B cell (primary cell): ENCODE measurements around the gene C4orf17. TPM values are rescaled to one million over a fixed set of nuclear protein-coding genes. Genes with fewer than 3 reads are reported as not detected.

ENCODE experiments used
- ATAC-seq: fragments of 200-7000 bp; cut with Tn5 transposase; one replicate; pipeline ENCODE4 v1.10.0; 2021; ENCODE audit warnings: low read depth, mild to moderate bottlenecking, moderate number of reproducible peaks, moderate library complexity
- CTCF ChIA-PET: fragments of 350-600 bp; sonication (Branson Sonifier 250); formaldehyde crosslinking; loops from one replicate; lab custom pipeline; 2021; ENCODE audit warnings: antibody characterized with exemption, inconsistent platforms; lab: Charles Lee
- POLR2A ChIA-PET: fragments of 350-600 bp; sonication (Branson Sonifier 250); formaldehyde crosslinking; loops from one replicate; lab custom pipeline; 2021; ENCODE audit warnings: antibody characterized with exemption; lab: Charles Lee
- DNase-seq: peaks from one replicate; pipeline ENCODE4 v3.0.0; 2013
- H2AFZ ChIP-seq: 2 replicates; pipeline ENCODE4 v1.6.1; 2012; ENCODE audit warnings: mild to moderate bottlenecking, low read depth, low read length; ENCODE audit not compliant: insufficient read depth, poor library complexity, severe bottlenecking
- H3K27ac ChIP-seq, 2 donors: 1 replicate in 1 of 2; 2 replicates in 1 of 2; pipeline ENCODE4 v1.5.1; 2012 to 2013; ENCODE audit warnings: low read length in 2 of 2, mild to moderate bottlenecking in 2 of 2, moderate library complexity in 1 of 2
- H3K27me3 ChIP-seq, 4 experiments: fragments of 200-600 bp in 1 of 4; sonication (generic) in 1 of 4; replicated peaks in 1 of 4; 1 replicate in 2 of 4; 2 replicates in 2 of 4; pipeline versions ENCODE4 v1.6.1 to v1.7.0; 2013 to 2016; ENCODE audit warnings: low read length in 3 of 4, mild to moderate bottlenecking in 2 of 4, mixed read lengths in 1 of 4, moderate library complexity in 1 of 4; ENCODE audit not compliant: insufficient read depth in 4 of 4, control insufficient read depth in 3 of 4; ENCODE audit errors: control extremely low read depth in 1 of 4
- H3K36me3 ChIP-seq, 2 experiments: replicated peaks in 1 of 2; 1 replicate in 1 of 2; 2 replicates in 1 of 2; pipeline versions ENCODE4 v1.6.1 to v1.7.1; 2013; ENCODE audit warnings: low read length in 1 of 2; ENCODE audit not compliant: insufficient read depth in 2 of 2, control insufficient read depth in 1 of 2; ENCODE audit errors: control extremely low read depth in 1 of 2, extremely low read depth in 1 of 2
- H3K4me1 ChIP-seq, 2 donors: fragments of 200-600 bp in 1 of 2; sonication (generic) in 1 of 2; 1 replicate in 1 of 2; 2 replicates in 1 of 2; pipeline versions ENCODE4 v1.5.1 to v1.6.1; 2013 to 2017; ENCODE audit warnings: low read length in 2 of 2; ENCODE audit not compliant: control insufficient read depth in 2 of 2, insufficient read depth in 2 of 2
- H3K4me2 ChIP-seq: replicated peaks from 2 replicates; pipeline ENCODE3; 2012; ENCODE audit warnings: mild to moderate bottlenecking, low read depth, low read length; ENCODE audit not compliant: poor library complexity, severe bottlenecking
- H3K4me3 ChIP-seq, 5 experiments: fragments of 200-600 bp in 1 of 5; sonication (generic) in 1 of 5; 1 replicate in 3 of 5; 2 replicates in 2 of 5; pipeline versions ENCODE4 v1.5.1 to v1.7.0; 2011 to 2016; ENCODE audit warnings: low read length in 4 of 5, mild to moderate bottlenecking in 4 of 5, low read depth in 2 of 5, control low read depth in 1 of 5, moderate library complexity in 1 of 5; ENCODE audit not compliant: insufficient read depth in 1 of 5; ENCODE audit errors: control extremely low read depth in 1 of 5, extremely low read depth in 1 of 5
- H3K79me2 ChIP-seq: fragments of 200-600 bp; sonication (generic); one replicate; pipeline ENCODE4 v1.6.0; 2016; ENCODE audit warnings: low read length; ENCODE audit not compliant: control insufficient read depth, insufficient read depth
- H3K9ac ChIP-seq: fragments of 200-600 bp; sonication (generic); 2 replicates; pipeline ENCODE4 v1.6.1; 2017; ENCODE audit warnings: mild to moderate bottlenecking, low read length, moderate library complexity
- H3K9me3 ChIP-seq, 3 donors: one replicate each; pipeline versions ENCODE4 v1.6.1 to v1.7.1; 2013; ENCODE audit warnings: low read length in 2 of 3; ENCODE audit not compliant: control insufficient read depth in 2 of 3, insufficient read depth in 1 of 3; ENCODE audit errors: control extremely low read depth in 1 of 3
- H4K20me1 ChIP-seq: 2 replicates; pipeline ENCODE4 v1.6.0; 2012; ENCODE audit warnings: mild to moderate bottlenecking, low read length; ENCODE audit not compliant: insufficient read depth, control insufficient read depth, poor library complexity, severe bottlenecking
- H3K27ac Mint-ChIP-seq: one replicate; pipeline ENCODE4 v1.8.0; 2021; ENCODE audit warnings: mixed read lengths
- H3K27me3 Mint-ChIP-seq: one replicate; pipeline ENCODE4 v1.8.0; 2021; ENCODE audit warnings: mixed read lengths
- H3K4me1 Mint-ChIP-seq: one replicate; pipeline ENCODE4 v1.8.0; 2021; ENCODE audit warnings: mixed read lengths
- H3K4me3 Mint-ChIP-seq: one replicate; pipeline ENCODE4 v1.8.0; 2021; ENCODE audit warnings: mixed read lengths
- H3K9me3 Mint-ChIP-seq: one replicate; pipeline ENCODE4 v1.8.0; 2022; ENCODE audit warnings: mixed read lengths; ENCODE audit not compliant: insufficient read depth
- CTCF ChIP-seq: fragments of 200-600 bp; IDR thresholded peaks from one replicate; pipeline ENCODE4 v1.8.0; 2022; ENCODE audit warnings: antibody characterized with exemption, mild to moderate bottlenecking
- EZH2 ChIP-seq: IDR thresholded peaks from 2 replicates; pipeline ENCODE4 v1.6.1; 2012; ENCODE audit warnings: borderline replicate concordance, low read depth, mild to moderate bottlenecking, moderate library complexity, low read length; ENCODE audit not compliant: insufficient read depth, poor library complexity, severe bottlenecking
- WGBS: methylation state at CpG from one replicate; pipeline ENCODE4 v1.1.5; 2013; ENCODE audit warnings: missing lambda C conversion rate; ENCODE audit not compliant: insufficient coverage; 5-methylcytosine and 5-hydroxymethylcytosine counted together
- intact Hi-C: fragments of 100-400 bp; cut with micrococcal nuclease; formaldehyde crosslinking; loops from one replicate; pipeline ENCODE4 v1.10.0; 2022
- polyA plus RNA-seq: library from polyadenylated mRNA; depleted of rRNA; stranded (reverse); fragments of >200 nt; gene quantifications from 2 replicates; pipeline ENCODE4 v1.2.3, GENCODE V29; 2012
- total RNA-seq, 2 donors: library from RNA; stranded (reverse); fragments of 120-200 nt in 1 of 2; gene quantifications; 1 replicate in 1 of 2; 2 replicates in 1 of 2; pipeline versions ENCODE4 v1.2.3 to v1.2.4, GENCODE V29; 2013 to 2022

The C4orf17 gene
- total and polyA plus RNA-seq, 2 donors (not counting 1 experiment from before 2014, with no cell fraction given) = not detected

GRCh38 chr4:99507762-99508161 is 3.1 kb upstream of the C4orf17 start:
- Mint-ChIP-seq H3K27me3 (peaks cover 29% of the 10 kb centered on the region), H3K4me3 (no peak overlapping the region), H3K4me1 (no peaks in the 10 kb centered on the region), H3K9me3 (no peaks in the 10 kb centered on the region), H3K27ac (no peak overlapping the region)
- H3K36me3 ChIP-seq = no peaks in the 10 kb centered on the region
- H3K9ac ChIP-seq = no peak overlapping the region
- CTCF ChIA-PET = no interaction called here
- H3K79me2 ChIP-seq = no peaks in the 10 kb centered on the region
- no peak overlapping the region for H2AFZ ChIP-seq
- H3K4me3 ChIP-seq = no peak overlapping the region
- peaks cover 0 to 5% (median 0%) of the 10 kb centered on the region in 3 donors for H3K9me3 ChIP-seq
- H3K4me2 ChIP-seq = no peak overlapping the region
- no peak overlapping the region for H3K27ac ChIP-seq
- no peaks in the 10 kb centered on the region for H4K20me1 ChIP-seq
- peaks cover 0 to 5% (median 0%) of the 10 kb centered on the region in 4 experiments for H3K27me3 ChIP-seq
- TF ChIP-seq EZH2 (no peak), CTCF (no peak)
- no peaks in the 10 kb centered on the region for H3K4me1 ChIP-seq
- intact Hi-C loops = no loop called here
- no peak for ATAC-seq
- POLR2A ChIA-PET = no interaction called here
- no peak for DNase-seq

- ChIA-PET POLR2A (no interaction called here), CTCF (no interaction called here)
- Histone ChIP-seq H4K20me1 (no peaks in the 10 kb centered on the region), H3K4me1 (no peaks in the 10 kb centered on the region), H3K27me3 (peaks cover 0 to 2% (median 0%) of the 10 kb centered on the region in 4 experiments), H3K79me2 (no peaks in the 10 kb centered on the region), H2AFZ (no peak overlapping the region), H3K9me3 (no peaks in the 10 kb centered on the region), H3K27ac (no peak overlapping the region), H3K4me3 (no peak overlapping the region), H3K36me3 (no peaks in the 10 kb centered on the region), H3K9ac (no peak overlapping the region), H3K4me2 (no peak overlapping the region)
- WGBS = 13% methylated on average over 1 of the region's 6 CpGs
- intact Hi-C loops = no loop called here
- no peak overlapping the region for H3K27ac Mint-ChIP-seq
- H3K9me3 Mint-ChIP-seq = no peaks in the 10 kb centered on the region
- no peak for DNase-seq
- TF ChIP-seq EZH2 = no peak
- no peak for TF ChIP-seq CTCF
- H3K27me3 Mint-ChIP-seq = peaks cover 12% of the 10 kb centered on the region
- no peak for ATAC-seq
- H3K4me1 Mint-ChIP-seq = no peaks in the 10 kb centered on the region
- H3K4me3 Mint-ChIP-seq = no peak overlapping the region
Observed at GRCh38 chr4:99518601-99519295, 7.9 kb downstream of the C4orf17 start.
